Neural progenitor cell (in vitro differentiated cells): ENCODE results near the gene IL17C.

Source experiments
- EZH2 ChIP-seq: fragments of 200-600 bp; sonication (generic); IDR thresholded peaks from 2 replicates; pipeline ENCODE4 v1.6.1; 2017; ENCODE audit warnings: antibody characterized with exemption, mild to moderate bottlenecking, moderate library complexity
- EZH2phosphoT487 ChIP-seq: fragments of 200-600 bp; sonication (generic); IDR thresholded peaks from 2 replicates; pipeline ENCODE4 v1.6.1; 2017; ENCODE audit warnings: antibody characterized with exemption
- TF ChIP-seq, protein P1 (sequence below): fragments of 200-600 bp; sonication (generic); IDR thresholded peaks from 2 replicates; pipeline ENCODE4 v1.5.1; 2017; ENCODE audit warnings: antibody characterized with exemption, mild to moderate bottlenecking

DNA sequence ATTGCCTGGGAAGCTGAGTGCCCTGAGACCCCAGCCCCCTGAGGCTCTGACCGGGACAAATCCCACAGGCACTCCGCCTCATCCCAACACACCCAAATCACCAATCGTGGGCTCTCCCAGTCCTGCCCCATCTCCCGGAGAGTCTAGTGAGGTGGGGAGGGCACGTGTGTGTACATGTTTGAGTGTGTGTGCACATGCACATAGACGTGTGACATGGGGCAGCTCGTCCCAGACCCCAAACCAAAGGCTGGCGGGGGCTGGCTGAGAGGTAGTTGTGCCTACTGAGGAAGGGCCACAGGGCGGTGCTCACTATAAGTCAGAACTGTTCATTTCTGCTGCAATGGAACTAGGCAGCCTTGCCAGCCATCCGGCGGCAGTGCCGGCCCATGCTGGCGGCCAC, 39.3 kb downstream of the IL17C start:
- TF ChIP-seq, protein P1, sequence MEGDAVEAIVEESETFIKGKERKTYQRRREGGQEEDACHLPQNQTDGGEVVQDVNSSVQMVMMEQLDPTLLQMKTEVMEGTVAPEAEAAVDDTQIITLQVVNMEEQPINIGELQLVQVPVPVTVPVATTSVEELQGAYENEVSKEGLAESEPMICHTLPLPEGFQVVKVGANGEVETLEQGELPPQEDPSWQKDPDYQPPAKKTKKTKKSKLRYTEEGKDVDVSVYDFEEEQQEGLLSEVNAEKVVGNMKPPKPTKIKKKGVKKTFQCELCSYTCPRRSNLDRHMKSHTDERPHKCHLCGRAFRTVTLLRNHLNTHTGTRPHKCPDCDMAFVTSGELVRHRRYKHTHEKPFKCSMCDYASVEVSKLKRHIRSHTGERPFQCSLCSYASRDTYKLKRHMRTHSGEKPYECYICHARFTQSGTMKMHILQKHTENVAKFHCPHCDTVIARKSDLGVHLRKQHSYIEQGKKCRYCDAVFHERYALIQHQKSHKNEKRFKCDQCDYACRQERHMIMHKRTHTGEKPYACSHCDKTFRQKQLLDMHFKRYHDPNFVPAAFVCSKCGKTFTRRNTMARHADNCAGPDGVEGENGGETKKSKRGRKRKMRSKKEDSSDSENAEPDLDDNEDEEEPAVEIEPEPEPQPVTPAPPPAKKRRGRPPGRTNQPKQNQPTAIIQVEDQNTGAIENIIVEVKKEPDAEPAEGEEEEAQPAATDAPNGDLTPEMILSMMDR: no peak
- TF ChIP-seq EZH2 (no peak), EZH2phosphoT487 (no peak)
